SK-N-SH treated with all-trans-retinoic acid at 6 μM for 48 hours (cell line): ENCODE measurements around the gene RBMS3.

ENCODE experiments used
- ATAC-seq: fragments of 200-7000 bp; cut with Tn5 transposase; 3 replicates; pipeline ENCODE4 v1.9.1; 2020; ENCODE audit warnings: mild to moderate bottlenecking, moderate library complexity
- ARNTL ChIP-seq: fragments of 450-650 bp; formaldehyde crosslinking; IDR thresholded peaks from 2 replicates; pipeline ENCODE4 v1.5.0; 2020; ENCODE audit warnings: low read depth, mild to moderate bottlenecking, moderate library complexity, borderline replicate concordance
- BACH2 ChIP-seq: fragments of 250-450 bp; sonication (Bioruptor Pico); IDR thresholded peaks from 2 replicates; pipeline ENCODE4 v1.9.0; 2021; ENCODE audit warnings: mild to moderate bottlenecking, borderline replicate concordance
- CREB5 ChIP-seq: fragments of 250-450 bp; sonication (Bioruptor Pico); IDR thresholded peaks from 2 replicates; pipeline ENCODE4 v1.5.1; 2020; ENCODE audit warnings: low read depth, mild to moderate bottlenecking, moderate library complexity
- CSDC2 ChIP-seq: fragments of 250-450 bp; sonication (Bioruptor Pico); IDR thresholded peaks from 2 replicates; pipeline ENCODE4 v1.5.0; 2020; ENCODE audit warnings: mild to moderate bottlenecking, moderate library complexity
- ESRRG ChIP-seq: fragments of 250-450 bp; sonication (Bioruptor Pico); IDR thresholded peaks from 2 replicates; pipeline ENCODE4 v1.6.1; 2021; ENCODE audit warnings: mild to moderate bottlenecking
- GLIS3 ChIP-seq: fragments of 250-450 bp; sonication (Bioruptor Pico); IDR thresholded peaks from 2 replicates; pipeline ENCODE4 v1.5.0; 2020; ENCODE audit warnings: mild to moderate bottlenecking, moderate library complexity
- POU6F1 ChIP-seq: fragments of 250-450 bp; sonication (Bioruptor Pico); IDR thresholded peaks from 2 replicates; pipeline ENCODE4 v1.8.0; 2021; ENCODE audit warnings: low read depth, mild to moderate bottlenecking, moderate library complexity, borderline replicate concordance
- PPARA ChIP-seq: fragments of 250-450 bp; sonication (Bioruptor Pico); IDR thresholded peaks from 2 replicates; pipeline ENCODE4 v1.5.0; 2020; ENCODE audit warnings: mild to moderate bottlenecking, borderline replicate concordance
- RARB ChIP-seq: fragments of 250-450 bp; sonication (Bioruptor Pico); IDR thresholded peaks from 2 replicates; pipeline ENCODE4 v1.8.0; 2021; ENCODE audit warnings: mild to moderate bottlenecking, moderate library complexity
- SNAI2 ChIP-seq: fragments of 250-450 bp; sonication (Bioruptor Pico); IDR thresholded peaks from 2 replicates; pipeline ENCODE4 v1.5.0; 2020; ENCODE audit warnings: mild to moderate bottlenecking, moderate library complexity
- TCF4 ChIP-seq: fragments of 250-450 bp; sonication (Bioruptor Pico); IDR thresholded peaks from 2 replicates; pipeline ENCODE4 v1.8.0; 2021; ENCODE audit warnings: mild to moderate bottlenecking, moderate library complexity, borderline replicate concordance
- TOX ChIP-seq: fragments of 250-450 bp; sonication (Bioruptor Pico); IDR thresholded peaks from 2 replicates; pipeline ENCODE4 v1.8.0; 2021; ENCODE audit warnings: mild to moderate bottlenecking, moderate library complexity, borderline replicate concordance
- TSHZ2 ChIP-seq: fragments of 250-450 bp; sonication (Bioruptor Pico); IDR thresholded peaks from 2 replicates; pipeline ENCODE4 v1.5.0; 2020; ENCODE audit warnings: mild to moderate bottlenecking, moderate library complexity
- ZC3H10 ChIP-seq: fragments of 250-450 bp; sonication (Bioruptor Pico); IDR thresholded peaks from 2 replicates; pipeline ENCODE4 v1.5.1; 2021; ENCODE audit warnings: mild to moderate bottlenecking, moderate library complexity
- ZFP3 ChIP-seq: fragments of 250-450 bp; sonication (Bioruptor Pico); IDR thresholded peaks from 2 replicates; pipeline ENCODE4 v1.5.0; 2020; ENCODE audit warnings: mild to moderate bottlenecking, moderate library complexity
- ZFP30 ChIP-seq: fragments of 450-650 bp; formaldehyde crosslinking; IDR thresholded peaks from 2 replicates; pipeline ENCODE4 v1.5.0; 2022; ENCODE audit warnings: mild to moderate bottlenecking, moderate library complexity
- ZNF565 ChIP-seq: fragments of 450-650 bp; formaldehyde crosslinking; conservative IDR thresholded peaks from 2 replicates; pipeline ENCODE4 v1.5.0; 2020; ENCODE audit warnings: low read depth, mild to moderate bottlenecking, moderate library complexity
- ZNF70 ChIP-seq: fragments of 450-650 bp; formaldehyde crosslinking; IDR thresholded peaks from 2 replicates; pipeline ENCODE4 v1.5.0; 2020; ENCODE audit warnings: mild to moderate bottlenecking, moderate library complexity
- ZNF8 ChIP-seq: fragments of 450-650 bp; formaldehyde crosslinking; IDR thresholded peaks from 2 replicates; pipeline ENCODE4 v1.5.0; 2020; ENCODE audit warnings: mild to moderate bottlenecking, moderate library complexity

The RBMS3 gene

GRCh38 chr3:29242296-29242695 lies 38.6 kb upstream of the RBMS3 start:
- TF ChIP-seq RARB (CRISPR knock-in tag) (no peak), PPARA (no peak), ZNF8 (CRISPR knock-in tag) (no peak), TCF4 (no peak), ARNTL (no peak), CSDC2 (CRISPR knock-in tag) (no peak)
- ATAC-seq = no peak

GRCh38 chr3:29245441-29245840 lies 35.4 kb upstream of the RBMS3 start:
- no peak for TF ChIP-seq SNAI2 (CRISPR knock-in tag)
- no peak for TF ChIP-seq ZC3H10
- no peak for TF ChIP-seq ZFP3
- TF ChIP-seq ESRRG (CRISPR knock-in tag) = no peak
- TF ChIP-seq, all 23 proteins: peak for 0
- no peak for ATAC-seq

- TF ChIP-seq PPARA = no peak
- no peak for TF ChIP-seq GLIS3
- TF ChIP-seq ESRRG (CRISPR knock-in tag) = no peak
- TF ChIP-seq ARNTL = no peak
- no peak for TF ChIP-seq RARB (CRISPR knock-in tag)
- TF ChIP-seq CREB5 = no peak
- TF ChIP-seq POU6F1 (CRISPR knock-in tag) = no peak
- no peak for TF ChIP-seq ZNF70 (CRISPR knock-in tag)
- TF ChIP-seq ZC3H10 = no peak
- no peak for TF ChIP-seq TCF4
- TF ChIP-seq TOX (CRISPR knock-in tag) = no peak
- TF ChIP-seq ZNF565 (CRISPR knock-in tag) = no peak
- TF ChIP-seq ZFP3 = no peak
- TF ChIP-seq ZFP30 (CRISPR knock-in tag) = no peak
- no peak for ATAC-seq
Observed at GRCh38 chr3:29247088-29247745, 33.7 kb upstream of the RBMS3 start.

- ATAC-seq = no peak
- TF ChIP-seq TSHZ2 (CRISPR knock-in tag) = no peak
- TF ChIP-seq ZNF70 (CRISPR knock-in tag) = no peak
- no peak for TF ChIP-seq BACH2 (CRISPR knock-in tag)
Observed at GRCh38 chr3:29249829-29250345, 31.0 kb upstream of the RBMS3 start.

- TF ChIP-seq TCF4 (no peak), POU6F1 (CRISPR knock-in tag) (no peak), GLIS3 (no peak), BACH2 (CRISPR knock-in tag) (no peak)
- TF ChIP-seq, all 23 proteins: peak for 0
- ATAC-seq = peak; percentile 49
Observed at GRCh38 chr3:29255854-29256696, 24.8 kb upstream of the RBMS3 start.
